Activated CD4-positive, alpha-beta T cell treated with anti-CD3 and anti-CD28 coated beads, Interleukin-2, amount 10 ng/mL, durations not matched to agents 24 days and 14 days (primary cell): ENCODE results near the gene UPP2. TPM values are rescaled to one million over a fixed set of nuclear protein-coding genes. Genes with fewer than 3 reads are reported as not detected.

Experiments
- DNase-seq: peaks from one replicate; pipeline ENCODE4 v3.0.0; 2022
- H3K27ac Mint-ChIP-seq: one replicate; pipeline ENCODE4 v1.8.0; 2022; ENCODE audit warnings: mild to moderate bottlenecking, mixed read lengths
- H3K27me3 Mint-ChIP-seq: one replicate; pipeline ENCODE4 v1.8.0; 2022; ENCODE audit warnings: mixed read lengths
- H3K36me3 Mint-ChIP-seq: one replicate; pipeline ENCODE4 v1.8.0; 2022; ENCODE audit warnings: low read depth, mild to moderate bottlenecking, mixed read lengths
- H3K4me1 Mint-ChIP-seq: one replicate; pipeline ENCODE4 v1.8.0; 2021; ENCODE audit warnings: mixed read lengths
- H3K4me3 Mint-ChIP-seq: one replicate; pipeline ENCODE4 v1.8.0; 2022; ENCODE audit warnings: mild to moderate bottlenecking, moderate library complexity, mixed read lengths
- H3K9me3 Mint-ChIP-seq: one replicate; pipeline ENCODE4 v1.8.0; 2021; ENCODE audit warnings: mixed read lengths
- intact Hi-C: fragments of 100-400 bp; cut with micrococcal nuclease; formaldehyde crosslinking; loops from one replicate; pipeline ENCODE4 v1.15.1; 2023
- total RNA-seq: library from RNA; stranded (reverse); gene quantifications from 2 replicates; pipeline ENCODE4 v1.2.3, GENCODE V29; 2022

The UPP2 gene
- total RNA-seq, 1 donor from 2014 or later, result not detected

DNA sequence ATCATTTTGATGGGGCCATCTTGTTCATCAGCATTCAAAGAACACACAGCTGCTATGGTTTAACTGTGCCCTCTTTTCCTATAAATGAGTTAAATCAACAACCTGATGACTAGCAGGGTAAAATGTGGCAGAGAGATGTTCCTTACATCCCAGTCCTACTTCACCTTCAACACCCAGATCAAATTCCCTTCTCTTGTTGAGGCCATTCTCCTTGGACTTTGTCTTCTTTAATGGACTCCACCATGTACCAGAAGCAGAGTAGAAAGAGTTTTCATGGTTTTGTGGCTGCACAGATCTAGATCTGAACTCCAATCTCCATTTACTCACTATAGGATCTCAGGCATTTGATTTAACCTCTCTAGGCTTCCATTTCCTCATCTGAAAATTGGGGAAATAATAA, 6.4 kb upstream of the UPP2 start:
- intact Hi-C loops, result no loop called here
- H3K36me3 Mint-ChIP-seq, result no peaks in the 10 kb centered on the region
- no peaks in the 10 kb centered on the region for H3K9me3 Mint-ChIP-seq

DNA sequence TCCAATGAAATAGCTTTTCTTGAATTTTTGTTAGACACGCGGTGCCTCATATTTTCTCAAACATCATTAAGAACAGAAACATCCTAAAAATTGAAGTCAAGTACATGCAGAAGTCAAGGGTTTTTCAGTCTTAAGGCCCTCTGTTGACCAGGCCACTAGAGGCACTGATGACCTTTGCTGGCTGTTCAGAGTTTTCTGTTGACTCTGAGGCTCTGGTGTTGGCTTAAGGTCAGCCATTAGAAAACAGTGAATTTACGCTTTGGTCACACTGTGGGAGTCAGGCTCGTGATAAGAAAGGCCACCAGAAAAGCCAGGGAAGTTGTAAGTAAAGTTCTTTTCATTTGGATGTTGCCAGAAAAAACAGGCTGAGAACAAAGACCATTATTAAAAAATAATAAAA, 5.8 kb upstream of the UPP2 start:
- no peaks in the 10 kb centered on the region for H3K9me3 Mint-ChIP-seq
- no peaks in the 10 kb centered on the region for H3K4me1 Mint-ChIP-seq
- H3K27me3 Mint-ChIP-seq, result no peaks in the 10 kb centered on the region
- intact Hi-C loops, result no loop called here
- no peak overlapping the region for H3K4me3 Mint-ChIP-seq
- no peak for DNase-seq
- no peaks in the 10 kb centered on the region for H3K36me3 Mint-ChIP-seq
- H3K27ac Mint-ChIP-seq, result no peak overlapping the region

More for the DNA sequence above, 6.4 kb upstream of the UPP2 start:
- Mint-ChIP-seq H3K4me1 (no peaks in the 10 kb centered on the region), H3K27me3 (no peaks in the 10 kb centered on the region), H3K4me3 (no peak overlapping the region), H3K27ac (no peak overlapping the region)
- DNase-seq, result no peak

DNA sequence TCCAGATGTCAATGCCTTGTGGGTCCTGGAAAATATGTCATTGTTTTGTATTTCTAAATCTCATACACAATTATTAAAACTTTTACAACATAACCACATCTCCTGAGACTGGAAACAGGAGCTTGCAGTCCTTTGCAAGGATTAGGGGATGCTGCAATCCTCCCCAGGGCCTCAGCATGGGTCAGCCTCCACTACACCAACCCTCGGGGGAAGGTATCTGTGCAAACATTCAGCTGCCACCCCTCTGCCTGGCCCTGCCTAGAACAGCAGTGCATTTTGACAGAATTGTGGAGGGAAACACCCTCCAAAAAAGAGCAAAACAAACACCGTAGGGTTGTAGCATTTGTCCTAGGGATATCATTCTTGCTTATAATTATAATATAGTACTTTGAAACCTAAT, 4.2 kb upstream of the UPP2 start:
- no peak for DNase-seq
- H3K27me3 Mint-ChIP-seq, result no peaks in the 10 kb centered on the region
- intact Hi-C loops, result no loop called here
- H3K9me3 Mint-ChIP-seq, result no peaks in the 10 kb centered on the region
- H3K4me1 Mint-ChIP-seq, result no peaks in the 10 kb centered on the region
- H3K36me3 Mint-ChIP-seq, result no peaks in the 10 kb centered on the region
- H3K4me3 Mint-ChIP-seq, result no peak overlapping the region
- H3K27ac Mint-ChIP-seq, result no peak overlapping the region

DNA sequence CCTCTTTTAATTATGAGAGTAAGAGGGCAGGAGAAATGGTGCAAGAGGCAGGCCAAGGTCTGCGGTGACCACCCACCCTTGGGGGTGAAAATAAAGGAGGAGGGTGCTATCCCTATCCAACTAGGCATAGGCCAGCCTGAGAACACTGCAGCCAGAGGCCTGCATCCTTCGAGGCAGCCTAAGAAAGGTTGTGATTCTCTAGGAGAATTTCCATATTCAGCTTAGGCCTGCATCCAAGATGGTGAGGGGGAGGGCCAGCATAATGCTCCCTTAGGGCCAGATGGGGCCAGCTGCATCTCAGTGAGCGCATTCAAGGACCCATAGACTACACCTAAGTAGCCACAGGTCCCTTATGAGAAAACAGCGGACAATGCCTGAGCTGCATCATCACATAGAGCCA, 3.5 kb upstream of the UPP2 start:
- DNase-seq, result no peak
- Mint-ChIP-seq H3K4me3 (no peak overlapping the region), H3K27me3 (no peaks in the 10 kb centered on the region), H3K4me1 (no peaks in the 10 kb centered on the region), H3K9me3 (no peaks in the 10 kb centered on the region), H3K36me3 (no peaks in the 10 kb centered on the region), H3K27ac (no peak overlapping the region)
- intact Hi-C loops, result no loop called here

DNA sequence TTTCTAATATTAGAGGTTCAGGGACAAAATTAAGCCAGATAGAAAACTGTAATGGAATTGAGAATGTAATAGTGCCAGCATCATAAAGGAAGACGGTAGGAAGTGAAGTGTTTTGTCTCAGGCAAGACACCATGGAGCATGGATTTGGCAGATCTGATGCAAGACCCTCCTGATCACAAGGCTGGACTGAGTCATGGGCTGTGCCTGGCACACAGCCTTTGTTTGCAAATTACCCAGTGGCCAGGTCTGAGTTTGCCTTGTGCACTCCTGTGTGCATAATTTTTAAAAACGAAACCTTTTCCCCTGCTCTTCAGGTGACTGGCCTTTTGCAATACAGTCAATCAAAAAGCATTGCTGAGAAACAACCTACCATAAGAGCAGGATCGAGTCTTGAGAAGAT, 2.0 kb upstream of the UPP2 start:
- DNase-seq, result no peak
- H3K9me3 Mint-ChIP-seq, result no peaks in the 10 kb centered on the region
- no peaks in the 10 kb centered on the region for H3K36me3 Mint-ChIP-seq
- H3K4me1 Mint-ChIP-seq, result no peaks in the 10 kb centered on the region
- no peaks in the 10 kb centered on the region for H3K27me3 Mint-ChIP-seq
- H3K27ac Mint-ChIP-seq, result no peak overlapping the region
- intact Hi-C loops, result no loop called here
- H3K4me3 Mint-ChIP-seq, result no peak overlapping the region

DNA sequence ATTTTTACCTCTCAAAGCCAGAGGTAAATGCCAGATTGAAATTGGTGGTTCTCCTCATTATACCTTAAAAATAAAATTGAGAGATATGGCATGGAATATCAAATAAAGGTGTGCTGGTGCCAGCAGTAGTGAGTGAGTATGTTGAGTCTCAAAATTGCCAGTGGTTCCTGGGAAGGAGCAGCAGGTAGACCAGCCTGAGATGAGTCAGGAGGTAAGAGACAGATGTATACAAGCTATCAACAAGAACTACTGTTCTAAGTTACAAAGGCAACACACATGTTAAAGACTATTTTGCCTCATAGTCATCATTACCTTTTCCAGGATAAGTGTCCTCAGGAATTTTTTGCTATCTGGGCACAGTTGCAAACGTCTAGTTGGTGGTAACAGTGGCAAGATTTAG, 1.3 kb upstream of the UPP2 start:
- Mint-ChIP-seq H3K9me3 (no peaks in the 10 kb centered on the region), H3K4me3 (no peak overlapping the region), H3K4me1 (no peaks in the 10 kb centered on the region), H3K36me3 (no peaks in the 10 kb centered on the region), H3K27me3 (no peaks in the 10 kb centered on the region), H3K27ac (no peak overlapping the region)
- intact Hi-C loops, result no loop called here
- no peak for DNase-seq

DNA sequence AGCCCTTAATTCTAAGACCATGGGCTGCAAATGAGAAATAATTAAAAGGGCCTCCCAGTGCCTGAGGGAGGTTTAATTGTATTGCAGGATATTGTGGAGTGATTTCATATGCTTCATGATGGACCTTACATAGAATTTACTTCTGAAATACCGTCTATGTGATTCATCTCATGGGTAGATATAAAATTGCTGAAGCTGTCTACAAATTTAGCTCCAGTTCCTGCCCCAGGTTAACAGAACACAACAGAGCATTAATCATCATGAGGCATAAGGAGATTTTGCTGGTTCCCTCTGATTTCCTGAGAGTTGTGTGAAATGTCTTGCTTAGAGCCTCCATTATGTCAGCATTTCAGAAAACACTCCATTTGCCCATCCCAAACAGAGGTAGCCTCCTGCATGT, 770 bp downstream of the UPP2 start:
- no peak overlapping the region for H3K4me3 Mint-ChIP-seq
- DNase-seq, result no peak
- no peaks in the 10 kb centered on the region for H3K9me3 Mint-ChIP-seq

DNA sequence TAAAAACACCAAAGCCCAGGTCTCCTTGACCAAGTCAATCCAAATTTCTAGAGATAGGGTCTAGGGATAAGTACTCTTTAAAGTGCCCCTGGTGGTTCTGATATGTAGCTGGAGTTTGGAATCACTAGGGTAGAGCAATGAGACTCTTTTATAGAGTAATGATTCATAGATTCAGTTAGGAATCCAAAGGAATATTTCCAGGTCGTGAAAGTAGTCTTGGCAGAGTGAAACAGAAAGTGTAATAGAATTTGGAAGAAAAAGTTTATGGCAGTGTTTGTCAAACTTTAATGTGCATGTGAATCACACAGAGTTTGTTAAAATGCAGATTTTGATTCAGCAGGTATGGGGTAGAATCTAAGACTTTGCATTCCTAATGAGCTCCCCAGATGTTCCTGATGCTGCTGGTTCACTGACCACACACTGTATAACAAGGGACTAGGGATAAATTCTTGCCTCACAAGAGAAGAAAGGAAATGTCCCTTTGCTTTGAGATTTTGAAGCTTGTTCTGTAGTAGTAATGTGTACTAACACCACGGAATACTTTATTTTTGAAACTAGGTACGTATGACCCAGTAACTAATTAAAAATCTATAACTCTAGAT, 1.8 kb downstream of the UPP2 start:
- Mint-ChIP-seq H3K4me1 (no peaks in the 10 kb centered on the region), H3K36me3 (no peaks in the 10 kb centered on the region), H3K9me3 (no peaks in the 10 kb centered on the region), H3K4me3 (no peak overlapping the region), H3K27me3 (peaks cover 2% of the 10 kb centered on the region), H3K27ac (no peak overlapping the region)
- intact Hi-C loops, result no loop called here
- DNase-seq, result no peak

More for the DNA sequence above, 770 bp downstream of the UPP2 start:
- Mint-ChIP-seq H3K27ac (no peak overlapping the region), H3K4me1 (no peaks in the 10 kb centered on the region), H3K27me3 (peaks cover 2% of the 10 kb centered on the region), H3K36me3 (no peaks in the 10 kb centered on the region)
- intact Hi-C loops, result no loop called here

DNA sequence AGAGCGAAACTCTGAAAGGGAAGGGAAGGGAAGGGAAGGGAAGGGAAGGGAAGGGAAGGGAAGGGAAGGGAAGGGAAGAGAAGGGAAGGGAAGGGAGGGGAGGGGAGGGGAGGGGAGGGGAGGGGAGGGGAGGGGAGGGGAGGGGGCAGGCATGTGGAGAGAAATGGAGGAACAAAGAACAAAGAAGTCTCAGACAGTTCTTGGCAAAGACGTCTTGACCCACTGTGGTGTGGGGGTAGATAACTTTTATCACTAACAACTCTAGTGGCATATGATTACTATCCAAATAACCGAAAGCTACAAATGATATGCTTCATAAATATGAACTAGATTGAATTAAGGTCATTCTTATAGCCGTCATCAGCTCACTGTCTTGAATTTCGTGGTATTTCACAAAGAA, 3.2 kb downstream of the UPP2 start:
- Mint-ChIP-seq H3K4me3 (no peak overlapping the region), H3K27me3 (peaks cover 3% of the 10 kb centered on the region), H3K27ac (no peak overlapping the region), H3K9me3 (no peaks in the 10 kb centered on the region), H3K36me3 (no peaks in the 10 kb centered on the region), H3K4me1 (no peaks in the 10 kb centered on the region)
- intact Hi-C loops, result no loop called here
- DNase-seq, result no peak

DNA sequence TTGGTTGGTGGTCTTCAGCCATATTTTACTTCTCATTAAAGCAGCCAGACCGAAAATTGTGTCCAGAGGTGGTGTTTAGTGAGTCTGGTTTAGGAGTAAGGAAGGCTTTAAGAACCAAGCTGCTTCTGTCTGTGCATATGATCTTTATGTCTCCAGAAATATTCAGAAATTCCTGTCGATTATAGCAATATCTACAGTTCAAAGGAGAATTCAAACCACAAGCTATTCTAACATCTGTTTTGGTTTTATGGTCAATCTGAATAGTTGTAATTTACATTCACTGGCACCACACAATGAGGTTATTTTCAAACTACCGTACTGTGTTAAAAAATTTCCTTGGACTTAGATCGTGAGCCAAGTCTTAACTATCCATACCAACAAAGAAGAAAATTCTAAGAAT, 11.3 kb downstream of the UPP2 start:
- no peaks in the 10 kb centered on the region for H3K9me3 Mint-ChIP-seq

DNA sequence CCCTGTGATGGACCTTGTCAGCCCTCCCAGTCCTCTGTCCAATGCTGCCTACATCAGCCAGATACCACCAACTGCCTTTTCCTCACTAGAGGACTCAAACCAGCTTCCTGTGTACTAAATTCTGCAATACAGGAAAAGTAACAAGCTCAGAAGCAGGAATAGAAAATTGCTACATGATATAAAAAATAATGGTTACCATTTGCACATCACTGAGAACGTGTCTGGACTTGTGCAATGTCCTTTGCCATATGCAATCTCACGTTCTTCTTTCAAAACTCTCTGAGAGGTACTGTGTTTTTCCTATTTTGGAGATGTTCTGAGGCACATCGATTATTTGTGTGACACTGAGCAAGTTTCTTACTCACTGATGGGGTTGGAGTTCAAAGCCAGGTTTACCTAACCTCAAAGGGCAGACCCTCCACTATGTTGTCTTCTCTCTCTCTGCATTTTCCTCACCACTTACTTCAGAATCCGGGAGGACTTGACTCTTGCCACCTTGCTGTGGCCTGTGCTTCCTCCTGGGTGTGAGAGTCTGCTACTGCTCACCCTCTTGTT, 12.1 kb downstream of the UPP2 start:
- no peaks in the 10 kb centered on the region for H3K4me1 Mint-ChIP-seq
- no peak for DNase-seq
- no peak overlapping the region for H3K4me3 Mint-ChIP-seq
- no peaks in the 10 kb centered on the region for H3K9me3 Mint-ChIP-seq
- no peak overlapping the region for H3K27ac Mint-ChIP-seq
- intact Hi-C loops, result no loop called here
- peaks cover 6% of the 10 kb centered on the region for H3K27me3 Mint-ChIP-seq
- no peaks in the 10 kb centered on the region for H3K36me3 Mint-ChIP-seq

More for the DNA sequence above, 11.3 kb downstream of the UPP2 start:
- no peak for DNase-seq
- Mint-ChIP-seq H3K27me3 (peaks cover 6% of the 10 kb centered on the region), H3K4me3 (no peak overlapping the region), H3K4me1 (no peaks in the 10 kb centered on the region), H3K36me3 (no peaks in the 10 kb centered on the region), H3K27ac (no peak overlapping the region)
- intact Hi-C loops, result no loop called here

DNA sequence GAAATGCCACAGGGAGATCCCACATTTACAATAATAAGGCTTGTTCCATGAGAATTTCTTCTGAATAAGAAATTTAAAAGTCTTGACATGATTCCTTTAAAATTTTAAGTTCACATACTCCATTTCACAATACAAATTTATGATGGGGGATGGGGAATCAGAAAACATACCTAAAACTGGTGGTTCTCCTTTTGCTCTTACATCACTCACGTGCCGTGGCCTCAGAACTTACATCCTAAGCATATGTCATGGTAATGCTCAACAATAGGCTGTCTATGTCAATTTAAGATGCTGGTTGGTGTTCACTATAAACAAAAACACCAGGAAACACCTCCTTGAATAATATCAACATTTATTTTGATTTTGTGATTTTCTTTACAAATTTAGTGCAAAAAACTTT, 12.8 kb downstream of the UPP2 start:
- H3K27me3 Mint-ChIP-seq, result peaks cover 5% of the 10 kb centered on the region

DNA sequence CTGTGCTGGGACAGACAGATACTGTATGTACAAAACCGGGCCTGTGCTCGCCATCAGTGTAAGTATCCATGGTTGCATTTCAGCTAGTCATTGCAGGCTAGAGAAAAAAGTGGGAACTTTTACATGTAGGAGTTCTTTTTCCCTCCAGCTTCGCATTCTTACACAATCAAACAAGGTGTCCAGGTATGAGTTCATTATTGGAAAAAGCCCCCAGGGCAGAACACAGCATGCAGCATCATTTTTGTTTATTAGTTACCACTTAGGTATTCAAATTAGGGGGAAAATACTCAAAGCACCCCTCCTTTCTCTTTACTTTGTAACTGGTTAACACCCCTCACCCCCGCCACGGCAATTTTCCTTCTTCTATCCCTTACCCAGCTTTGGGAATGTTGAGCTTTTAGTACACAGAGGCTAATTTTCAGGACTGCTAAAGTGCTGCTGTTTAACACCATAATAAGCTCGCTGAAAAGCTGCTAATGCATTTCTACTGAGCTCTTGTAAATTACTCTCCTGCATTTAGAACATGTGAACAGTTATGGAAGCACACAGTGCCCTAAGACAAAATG, 13.6 kb downstream of the UPP2 start:
- no peaks in the 10 kb centered on the region for H3K4me1 Mint-ChIP-seq
- no peak overlapping the region for H3K4me3 Mint-ChIP-seq
- no peak overlapping the region for H3K27ac Mint-ChIP-seq
- intact Hi-C loops, result no loop called here
- peaks cover 5% of the 10 kb centered on the region for H3K27me3 Mint-ChIP-seq
- H3K9me3 Mint-ChIP-seq, result no peaks in the 10 kb centered on the region
- H3K36me3 Mint-ChIP-seq, result no peaks in the 10 kb centered on the region
- no peak for DNase-seq

More for the DNA sequence above, 12.8 kb downstream of the UPP2 start:
- H3K4me1 Mint-ChIP-seq, result no peaks in the 10 kb centered on the region
- H3K36me3 Mint-ChIP-seq, result no peaks in the 10 kb centered on the region
- H3K9me3 Mint-ChIP-seq, result no peaks in the 10 kb centered on the region
- DNase-seq, result no peak
- intact Hi-C loops, result no loop called here
- H3K27ac Mint-ChIP-seq, result no peak overlapping the region
- no peak overlapping the region for H3K4me3 Mint-ChIP-seq

DNA sequence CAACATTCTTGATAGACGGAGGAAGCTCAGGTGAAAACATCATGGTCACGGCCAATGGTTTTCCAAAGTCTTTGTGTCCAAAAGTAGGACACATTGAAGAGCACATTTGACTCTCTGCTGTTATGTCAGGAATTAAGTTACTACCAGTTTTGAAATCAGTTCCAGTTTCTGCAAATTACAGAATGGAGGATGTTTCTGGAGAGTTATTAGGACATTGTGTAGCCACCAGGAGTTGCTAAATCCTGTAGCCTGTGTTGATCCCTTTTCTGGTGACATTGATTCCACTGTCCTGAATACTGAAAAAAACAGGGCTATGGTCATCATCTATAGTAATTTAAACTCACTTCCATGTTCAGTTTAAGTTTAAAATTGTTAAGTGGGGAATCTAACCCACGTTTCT, 15.3 kb downstream of the UPP2 start:
- Mint-ChIP-seq H3K27ac (no peak overlapping the region), H3K9me3 (no peaks in the 10 kb centered on the region), H3K27me3 (peaks cover 5% of the 10 kb centered on the region), H3K4me3 (no peak overlapping the region), H3K36me3 (no peaks in the 10 kb centered on the region), H3K4me1 (no peaks in the 10 kb centered on the region)
- intact Hi-C loops, result no loop called here
- no peak for DNase-seq

DNA sequence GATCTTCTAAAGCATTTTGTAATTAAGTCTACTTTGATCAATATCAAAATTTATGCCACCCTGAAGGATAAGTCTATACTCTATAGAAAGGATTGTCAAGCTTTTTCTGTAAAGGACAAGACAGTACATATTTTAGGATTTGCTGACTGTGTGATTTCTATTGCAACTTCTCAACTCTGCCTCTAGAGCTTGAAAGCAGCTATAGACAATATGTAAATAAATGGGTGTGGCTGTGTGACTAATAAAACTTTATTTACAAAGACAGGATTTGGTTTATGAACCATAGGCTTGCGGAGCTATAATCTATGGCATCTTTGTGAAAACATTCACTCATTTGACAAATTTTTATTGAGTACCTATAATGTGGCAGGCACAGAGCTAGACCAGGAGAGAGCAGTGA, 18.4 kb downstream of the UPP2 start:
- no peak for DNase-seq
- intact Hi-C loops, result no loop called here
- no peak overlapping the region for H3K4me3 Mint-ChIP-seq
- H3K36me3 Mint-ChIP-seq, result no peaks in the 10 kb centered on the region
- no peak overlapping the region for H3K27ac Mint-ChIP-seq
- H3K9me3 Mint-ChIP-seq, result no peaks in the 10 kb centered on the region
- H3K27me3 Mint-ChIP-seq, result peaks cover 1% of the 10 kb centered on the region
- H3K4me1 Mint-ChIP-seq, result no peaks in the 10 kb centered on the region
